Motor neuron (in vitro differentiated cells): ENCODE results near the gene TUBGCP6. TPM values are rescaled to one million over a fixed set of nuclear protein-coding genes. Genes with fewer than 3 reads are reported as not detected.
A peak's percentile ranks its signal among the peaks of the same experiment; 100 is the strongest.

Experiments
- ATAC-seq, 8 experiments: fragments of 200-7000 bp; cut with Tn5 transposase; replicated peaks in 6 of 8; 2 replicates each; pipeline ENCODE4 v1.8.0; 2021; ENCODE audit warnings: mild to moderate bottlenecking in 8 of 8, moderate library complexity in 8 of 8
- H3K27ac ChIP-seq, 2 donors: fragments of 250-450 bp; sonication (Bioruptor Pico); 2 replicates each; pipeline ENCODE4 v1.9.0; 2021; ENCODE audit warnings: antibody characterized with exemption in 2 of 2, mild to moderate bottlenecking in 2 of 2, moderate library complexity in 1 of 2
- H3K4me1 ChIP-seq, 2 donors: fragments of 250-450 bp; sonication (Bioruptor Pico); replicated peaks in 1 of 2; 2 replicates each; pipeline ENCODE4 v1.6.1; 2021; ENCODE audit warnings: antibody characterized with exemption in 2 of 2, mild to moderate bottlenecking in 2 of 2, moderate library complexity in 1 of 2
- H3K4me3 ChIP-seq, 5 donors: fragments of 250-450 bp; sonication (Bioruptor Pico); 2 replicates each; pipeline ENCODE4 v1.9.0; 2021; ENCODE audit warnings: antibody characterized with exemption in 5 of 5, mild to moderate bottlenecking in 5 of 5, moderate library complexity in 4 of 5
- WGBS, 10 experiments: fragments of 450-650 bp; shearing (Covaris generic); methylation state at CpG; one replicate each; pipeline ENCODE4 v1.0.0; 2022; 5-methylcytosine and 5-hydroxymethylcytosine counted together
- in situ Hi-C, 9 experiments: fragments of 400-800 bp; cut with MboI; loops; one replicate each; pipeline ENCODE4 v1.15.0; 2021; ENCODE audit warnings: low sequenced_read_pairs in 9 of 9, low pct_unique_long_range_greater_than_20kb in 2 of 9; ENCODE audit not compliant: unreplicated experiment in 9 of 9
- total RNA-seq, 8 experiments: library from RNA; unstranded; fragments of 300-600 nt; gene quantifications; 2 replicates each; pipeline versions ENCODE4 v1.2.3 to v1.2.4, GENCODE V29; 2022

Gene TUBGCP6
- total RNA-seq, 8 experiments from 2014 or later: 14.4 to 52.6 (median 20.1) TPM

- no CpG with 5 or more reads among the region's 30 CpGs for WGBS, 10 experiments
- no peak overlapping the region for H3K27ac ChIP-seq
- H3K4me3 ChIP-seq: no peak overlapping the region
- in situ Hi-C loops: no loop called here
- no peak for ATAC-seq
- no peaks in the 10 kb centered on the region for H3K4me1 ChIP-seq
Measured at GRCh38 chr22:50283821-50284220, 39.0 kb upstream of the TUBGCP6 start.

GRCh38 chr22:50282361-50283155, 37.7 kb upstream of the TUBGCP6 start:
- ATAC-seq: peak in 2 of 8 experiments; percentile 29 to 61
- no peak overlapping the region for H3K27ac ChIP-seq
- in situ Hi-C loops: no loop called here
- H3K4me3 ChIP-seq: no peak overlapping the region
- WGBS, 10 experiments: no CpG with 5 or more reads among the region's 45 CpGs
- no peaks in the 10 kb centered on the region for H3K4me1 ChIP-seq

GRCh38 chr22:50281957-50282356, 37.1 kb upstream of the TUBGCP6 start:
- H3K4me1 ChIP-seq: no peaks in the 10 kb centered on the region
- in situ Hi-C loops: no loop called here
- H3K4me3 ChIP-seq: no peak overlapping the region
- H3K27ac ChIP-seq: no peak overlapping the region
- whole genome bisulfite sequencing, 10 experiments: 56% methylated on average over 4 of the region's 25 CpGs; no CpG with 5 or more reads in 9 of the 10 experiments
- no peak for ATAC-seq

- Histone ChIP-seq H3K27ac (no peak overlapping the region), H3K4me3 (no peak overlapping the region), H3K4me1 (no peaks in the 10 kb centered on the region)
- ATAC-seq: no peak
- 93 to 100% (median 100%) methylated on average over 2 to 11 of the region's 36 CpGs; no CpG with 5 or more reads in 7 of the 10 experiments for WGBS, 10 experiments
- in situ Hi-C loops: no loop called here
Measured at GRCh38 chr22:50281384-50281760, 36.5 kb upstream of the TUBGCP6 start.

- no peak for ATAC-seq
- in situ Hi-C loops: no loop called here
- no peak overlapping the region for H3K4me3 ChIP-seq
- H3K4me1 ChIP-seq: no peaks in the 10 kb centered on the region
- H3K27ac ChIP-seq: no peak overlapping the region
- 95 to 100% methylated on average over 2 to 4 of the region's 47 CpGs; no CpG with 5 or more reads in 8 of the 10 experiments for WGBS, 10 experiments
Measured at GRCh38 chr22:50280708-50281383, 36.0 kb upstream of the TUBGCP6 start.

GRCh38 chr22:50280022-50280707, 35.3 kb upstream of the TUBGCP6 start:
- Histone ChIP-seq H3K4me3 (no peak overlapping the region), H3K4me1 (peaks cover under 1 to 2% of the 10 kb centered on the region in 2 donors), H3K27ac (no peak overlapping the region)
- no peak for ATAC-seq
- WGBS, 10 experiments: 100% methylated on average over 1 to 2 of the region's 38 CpGs; no CpG with 5 or more reads in 8 of the 10 experiments
- in situ Hi-C loops: no loop called here

- Histone ChIP-seq H3K4me3 (no peak overlapping the region), H3K4me1 (peaks cover 8 to 9% of the 10 kb centered on the region in 2 donors), H3K27ac (no peak overlapping the region)
- WGBS, 10 experiments: 82 to 100% methylated on average over 1 to 2 of the region's 30 CpGs; no CpG with 5 or more reads in 8 of the 10 experiments
- in situ Hi-C loops: loop anchor here in 1 of 9 experiments (10.0 kb wide), 1 partner anchor 46 kb away; the partner anchor contains the start of gene DENND6B
- ATAC-seq: no peak
Measured at GRCh38 chr22:50278956-50279619, 34.3 kb upstream of the TUBGCP6 start.

- Histone ChIP-seq H3K27ac (no peak overlapping the region), H3K4me1 (peaks cover 12 to 15% of the 10 kb centered on the region in 2 donors), H3K4me3 (no peak overlapping the region)
- in situ Hi-C loops: loop anchor here in 1 of 9 experiments (10.0 kb wide), 1 partner anchor 46 kb away; the partner anchor contains the start of gene DENND6B
- WGBS, 10 experiments: 94 to 100% methylated on average over 3 of the region's 21 CpGs; no CpG with 5 or more reads in 8 of the 10 experiments
- no peak for ATAC-seq
Measured at GRCh38 chr22:50278461-50278860, 33.6 kb upstream of the TUBGCP6 start.

- no peak for ATAC-seq
- in situ Hi-C loops: loop anchor here in 1 of 9 experiments (10.0 kb wide), 1 partner anchor 47 kb away; the partner anchor contains the start of gene DENND6B
- peaks cover 15 to 18% of the 10 kb centered on the region in 2 donors for H3K4me1 ChIP-seq
- no peak overlapping the region for H3K4me3 ChIP-seq
- no peak overlapping the region for H3K27ac ChIP-seq
- no CpG with 5 or more reads among the region's 25 CpGs for WGBS, 10 experiments
Measured at GRCh38 chr22:50277761-50278160, 32.9 kb upstream of the TUBGCP6 start.

- H3K27ac ChIP-seq: no peak overlapping the region
- WGBS, 10 experiments: 100% methylated on average over 1 of the region's 25 CpGs; no CpG with 5 or more reads in 9 of the 10 experiments
- H3K4me3 ChIP-seq: no peak overlapping the region
- peaks cover 27 to 32% of the 10 kb centered on the region in 2 donors for H3K4me1 ChIP-seq
- ATAC-seq: peak in 3 of 8 experiments; percentile 6 to 22 (median 8)
- in situ Hi-C loops: loop anchor here in 1 of 9 experiments (10.0 kb wide), 1 partner anchor 49 kb away; the partner anchor contains the start of gene DENND6B
Measured at GRCh38 chr22:50276143-50276542, 31.3 kb upstream of the TUBGCP6 start.

- H3K4me3 ChIP-seq: no peak overlapping the region
- WGBS, 10 experiments: 67 to 100% (median 100%) methylated on average over 1 to 4 of the region's 43 CpGs; no CpG with 5 or more reads in 7 of the 10 experiments
- in situ Hi-C loops: loop anchor here in 1 of 9 experiments (10.0 kb wide), 1 partner anchor 49 kb away; the partner anchor contains the start of gene DENND6B
Measured at GRCh38 chr22:50275181-50276055, 30.6 kb upstream of the TUBGCP6 start.

More at GRCh38 chr22:50275181-50276055, 30.6 kb upstream of the TUBGCP6 start:
- Histone ChIP-seq H3K4me1 (peaks cover 27 to 39% of the 10 kb centered on the region in 2 donors), H3K27ac (peak overlapping the region; percentile 27 to 74)
- no peak for ATAC-seq
